DOHH2 (cell line): ENCODE data around the gene TFIP11.
"Not testable (repeated sequence)": the region's sequence is repeated elsewhere in the genome, so short reads cannot be mapped to it uniquely, and the experiment has no call there.

ENCODE experiments used
- EZH2phosphoT487 ChIP-seq: fragments of 200-600 bp; sonication (generic); IDR thresholded peaks from 2 replicates; pipeline ENCODE4 v1.6.1; 2017; ENCODE audit warnings: borderline replicate concordance, mild to moderate bottlenecking, antibody characterized with exemption, low read length, moderate library complexity, mixed read lengths
- TF ChIP-seq, protein P1 (sequence below): fragments of 200-600 bp; sonication (generic); IDR thresholded peaks from one replicate; pipeline ENCODE4 v1.5.1; 2014; ENCODE audit warnings: antibody characterized with exemption, mild to moderate bottlenecking, low read depth, low read length; ENCODE audit not compliant: poor library complexity, severe bottlenecking

DNA sequence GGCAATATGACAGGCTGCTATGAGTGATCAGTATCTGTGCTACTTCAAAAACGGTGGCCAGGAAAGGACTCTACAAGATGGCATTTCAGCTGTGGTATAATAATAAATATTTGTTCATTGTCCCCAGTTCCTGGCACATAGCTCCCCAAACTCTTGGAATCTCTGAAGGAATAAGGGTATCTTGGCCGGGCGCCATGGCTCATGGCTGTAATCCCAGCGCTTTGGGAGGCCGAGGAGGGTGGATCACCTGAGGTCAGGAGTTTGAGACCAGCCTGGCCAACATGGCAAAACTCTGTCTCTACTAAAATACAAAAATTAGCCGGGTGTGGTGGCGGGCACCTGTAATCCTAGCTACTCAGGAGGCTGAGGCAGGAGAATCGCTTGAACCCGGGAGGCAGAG, 16.2 kb upstream of the TFIP11 start:
- TF ChIP-seq, protein P1, sequence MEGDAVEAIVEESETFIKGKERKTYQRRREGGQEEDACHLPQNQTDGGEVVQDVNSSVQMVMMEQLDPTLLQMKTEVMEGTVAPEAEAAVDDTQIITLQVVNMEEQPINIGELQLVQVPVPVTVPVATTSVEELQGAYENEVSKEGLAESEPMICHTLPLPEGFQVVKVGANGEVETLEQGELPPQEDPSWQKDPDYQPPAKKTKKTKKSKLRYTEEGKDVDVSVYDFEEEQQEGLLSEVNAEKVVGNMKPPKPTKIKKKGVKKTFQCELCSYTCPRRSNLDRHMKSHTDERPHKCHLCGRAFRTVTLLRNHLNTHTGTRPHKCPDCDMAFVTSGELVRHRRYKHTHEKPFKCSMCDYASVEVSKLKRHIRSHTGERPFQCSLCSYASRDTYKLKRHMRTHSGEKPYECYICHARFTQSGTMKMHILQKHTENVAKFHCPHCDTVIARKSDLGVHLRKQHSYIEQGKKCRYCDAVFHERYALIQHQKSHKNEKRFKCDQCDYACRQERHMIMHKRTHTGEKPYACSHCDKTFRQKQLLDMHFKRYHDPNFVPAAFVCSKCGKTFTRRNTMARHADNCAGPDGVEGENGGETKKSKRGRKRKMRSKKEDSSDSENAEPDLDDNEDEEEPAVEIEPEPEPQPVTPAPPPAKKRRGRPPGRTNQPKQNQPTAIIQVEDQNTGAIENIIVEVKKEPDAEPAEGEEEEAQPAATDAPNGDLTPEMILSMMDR, result not testable (repeated sequence)
- not testable (repeated sequence) for TF ChIP-seq EZH2phosphoT487
